ENCODE measurements around the gene LRRC18.

DNA sequence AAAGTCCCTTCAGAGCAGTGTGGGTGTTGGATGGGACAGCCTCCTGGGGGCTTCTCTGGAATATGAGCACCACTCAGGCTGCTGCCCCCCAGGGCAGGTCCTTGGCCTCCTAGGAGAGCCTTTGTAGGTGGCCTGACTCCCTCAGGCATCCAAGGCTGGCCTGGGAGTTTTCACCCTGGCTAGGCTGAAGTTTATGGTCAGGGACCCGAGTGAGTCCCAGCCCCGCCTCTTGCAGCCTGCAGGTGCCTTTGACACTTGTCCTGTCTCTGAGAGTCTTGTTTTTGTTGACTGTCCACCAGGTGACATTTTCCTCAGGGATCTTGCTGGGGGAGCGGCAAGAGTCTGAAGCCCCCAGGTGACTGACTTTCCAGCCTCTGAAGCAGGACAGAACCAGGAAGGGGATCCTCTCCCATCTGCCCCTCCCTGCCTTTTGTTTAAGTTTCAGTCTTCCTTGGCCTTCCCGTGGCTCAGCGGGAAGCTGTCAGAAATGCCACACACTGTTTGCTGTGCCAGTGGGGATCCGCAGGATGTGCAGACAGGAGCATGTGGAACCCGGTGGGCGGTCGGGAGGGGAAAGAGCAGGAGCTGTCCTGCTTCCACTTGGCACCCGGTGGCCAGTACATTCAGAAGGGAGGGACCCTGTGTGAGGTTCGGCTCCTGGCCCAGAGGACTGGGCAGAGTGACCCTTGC, 59.5 kb downstream of the LRRC18 start:
- TF ChIP-seq, protein P1, sequence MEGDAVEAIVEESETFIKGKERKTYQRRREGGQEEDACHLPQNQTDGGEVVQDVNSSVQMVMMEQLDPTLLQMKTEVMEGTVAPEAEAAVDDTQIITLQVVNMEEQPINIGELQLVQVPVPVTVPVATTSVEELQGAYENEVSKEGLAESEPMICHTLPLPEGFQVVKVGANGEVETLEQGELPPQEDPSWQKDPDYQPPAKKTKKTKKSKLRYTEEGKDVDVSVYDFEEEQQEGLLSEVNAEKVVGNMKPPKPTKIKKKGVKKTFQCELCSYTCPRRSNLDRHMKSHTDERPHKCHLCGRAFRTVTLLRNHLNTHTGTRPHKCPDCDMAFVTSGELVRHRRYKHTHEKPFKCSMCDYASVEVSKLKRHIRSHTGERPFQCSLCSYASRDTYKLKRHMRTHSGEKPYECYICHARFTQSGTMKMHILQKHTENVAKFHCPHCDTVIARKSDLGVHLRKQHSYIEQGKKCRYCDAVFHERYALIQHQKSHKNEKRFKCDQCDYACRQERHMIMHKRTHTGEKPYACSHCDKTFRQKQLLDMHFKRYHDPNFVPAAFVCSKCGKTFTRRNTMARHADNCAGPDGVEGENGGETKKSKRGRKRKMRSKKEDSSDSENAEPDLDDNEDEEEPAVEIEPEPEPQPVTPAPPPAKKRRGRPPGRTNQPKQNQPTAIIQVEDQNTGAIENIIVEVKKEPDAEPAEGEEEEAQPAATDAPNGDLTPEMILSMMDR (IDR thresholded peaks at IDR 0.05) = no peak
- no peak for TF ChIP-seq POLR2A (IDR thresholded peaks at IDR 0.05)

All from uterus (tissue), 2 donors.